Kidney epithelial cell (primary cell): ENCODE data around the gene PAX4. TPM values are rescaled to one million over a fixed set of nuclear protein-coding genes. Genes with fewer than 3 reads are reported as not detected.
"Not testable (repeated sequence)": the region's sequence is repeated elsewhere in the genome, so short reads cannot be mapped to it uniquely, and the experiment has no call there.

Experiments used
- DNase-seq: peaks from one replicate; pipeline ENCODE4 v3.0.0-alpha.2; 2010; ENCODE audit warnings: low read depth
- H3K27me3 ChIP-seq: 2 replicates; pipeline ENCODE4 v1.6.0; 2011; ENCODE audit warnings: low read length; ENCODE audit not compliant: control insufficient read depth, insufficient read depth
- H3K36me3 ChIP-seq: 2 replicates; pipeline ENCODE4 v1.5.1; 2011; ENCODE audit warnings: low read length; ENCODE audit not compliant: control insufficient read depth, insufficient read depth
- H3K4me3 ChIP-seq: 2 replicates; pipeline ENCODE4 v1.5.1; 2011; ENCODE audit warnings: low read depth, mild to moderate bottlenecking, control low read depth, low read length
- CTCF ChIP-seq: IDR thresholded peaks from 2 replicates; pipeline ENCODE4 v1.5.1; 2011; ENCODE audit warnings: mild to moderate bottlenecking, moderate library complexity, low read length, control low read depth, inconsistent platforms; ENCODE audit not compliant: insufficient read depth, poor library complexity, severe bottlenecking
- total RNA-seq: library from RNA; depleted of rRNA; stranded (reverse); fragments of >200 nt; gene quantifications from 2 replicates; pipeline ENCODE4 v1.2.3, GENCODE V29; 2015

The PAX4 gene
- total RNA-seq, 1 donor from 2014 or later, result not detected

- TF ChIP-seq CTCF, result no peak
Measured at GRCh38 chr7:127580612-127581011, 37.3 kb downstream of the PAX4 start.

GRCh38 chr7:127578711-127579275 lies 39.1 kb downstream of the PAX4 start:
- Histone ChIP-seq H3K36me3 (peaks cover 1% of the 10 kb centered on the region), H3K4me3 (no peak overlapping the region), H3K27me3 (no peaks in the 10 kb centered on the region)
- no peak for DNase-seq
- no peak for TF ChIP-seq CTCF

More at GRCh38 chr7:127580612-127581011, 37.3 kb downstream of the PAX4 start:
- H3K27me3 ChIP-seq, result no peaks in the 10 kb centered on the region
- DNase-seq, result no peak
- peaks cover 1% of the 10 kb centered on the region for H3K36me3 ChIP-seq
- no peak overlapping the region for H3K4me3 ChIP-seq

- Histone ChIP-seq H3K27me3 (no peaks in the 10 kb centered on the region), H3K4me3 (no peak overlapping the region), H3K36me3 (peaks cover 1% of the 10 kb centered on the region)
- no peak for TF ChIP-seq CTCF
- no peak for DNase-seq
Measured at GRCh38 chr7:127578036-127578684, 39.8 kb downstream of the PAX4 start.

- Histone ChIP-seq H3K36me3 (no peaks in the 10 kb centered on the region), H3K27me3 (no peaks in the 10 kb centered on the region), H3K4me3 (no peak overlapping the region)
- DNase-seq, result no peak
- no peak for TF ChIP-seq CTCF
Measured at GRCh38 chr7:127571741-127572505, 46.0 kb downstream of the PAX4 start.

GRCh38 chr7:127568034-127568433 lies 49.9 kb downstream of the PAX4 start:
- H3K36me3 ChIP-seq, DNase-seq, H3K4me3 ChIP-seq, H3K27me3 ChIP-seq: not testable (repeated sequence)

- TF ChIP-seq CTCF, result no peak
Measured at GRCh38 chr7:127566242-127566641, 51.7 kb downstream of the PAX4 start.

More at GRCh38 chr7:127566242-127566641, 51.7 kb downstream of the PAX4 start:
- no peaks in the 10 kb centered on the region for H3K36me3 ChIP-seq
- no peak overlapping the region for H3K4me3 ChIP-seq
- H3K27me3 ChIP-seq, result no peaks in the 10 kb centered on the region
- no peak for DNase-seq
